Measurements from ENCODE around the gene SNRPD2.

- TF ChIP-seq CTCF (IDR thresholded peaks at IDR 0.05) (no peak), POLR2A (IDR thresholded peaks at IDR 0.05) (no peak)
These were observed 27.2 kb downstream of the SNRPD2 start for GRCh38 chr19:45664575-45664974.
